Upper lobe of left lung (tissue), 4 donors: ENCODE data around the gene RUNX1.

ENCODE experiments used
- CTCF ChIP-seq, 6 experiments: fragments of 450-650 bp in 4 of 6; fragments of 200-600 bp in 2 of 6; sonication (generic) in 2 of 6; IDR thresholded peaks; one replicate each; pipeline ENCODE4 v1.5.1; 2016 to 2019; ENCODE audit warnings: antibody characterized with exemption in 6 of 6
- POLR2A ChIP-seq, 4 donors: fragments of 450-650 bp; IDR thresholded peaks; one replicate each; pipeline ENCODE4 v1.5.1; 2016 to 2017; ENCODE audit warnings: antibody characterized with exemption in 4 of 4, mild to moderate bottlenecking in 2 of 4

GRCh38 chr21:34936883-34937563, 112.1 kb downstream of the RUNX1 start:
- TF ChIP-seq CTCF (IDR thresholded peaks at IDR 0.05) (no peak), POLR2A (IDR thresholded peaks at IDR 0.05) (no peak)
